Amniotic epithelial cell (primary cell): ENCODE results near the gene TRPV6.

Experiments used
- DNase-seq: peaks from one replicate; pipeline ENCODE4 v3.0.0-alpha.2; 2010; ENCODE audit warnings: low read depth

The TRPV6 gene

DNA sequence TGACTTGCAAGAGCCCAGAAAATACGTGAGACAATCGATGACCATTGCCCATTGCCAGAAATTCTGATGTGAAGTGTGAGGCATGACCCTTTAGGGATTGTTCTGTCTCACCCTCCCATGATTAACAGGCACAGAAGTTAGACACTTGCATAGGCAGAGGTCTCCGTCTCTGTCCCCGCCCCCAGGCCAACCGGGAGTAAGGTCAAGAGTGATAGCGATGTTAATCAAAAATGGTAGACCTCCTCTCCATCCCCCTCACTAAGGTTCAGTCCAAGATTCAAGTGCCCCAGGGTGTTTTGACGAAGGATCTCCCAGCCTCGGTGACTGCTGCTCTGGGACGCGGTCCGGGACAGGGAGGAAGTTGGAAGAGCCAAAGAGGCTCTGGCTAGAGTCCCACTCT, 22.7 kb upstream of the TRPV6 start:
- DNase-seq: no peak

DNA sequence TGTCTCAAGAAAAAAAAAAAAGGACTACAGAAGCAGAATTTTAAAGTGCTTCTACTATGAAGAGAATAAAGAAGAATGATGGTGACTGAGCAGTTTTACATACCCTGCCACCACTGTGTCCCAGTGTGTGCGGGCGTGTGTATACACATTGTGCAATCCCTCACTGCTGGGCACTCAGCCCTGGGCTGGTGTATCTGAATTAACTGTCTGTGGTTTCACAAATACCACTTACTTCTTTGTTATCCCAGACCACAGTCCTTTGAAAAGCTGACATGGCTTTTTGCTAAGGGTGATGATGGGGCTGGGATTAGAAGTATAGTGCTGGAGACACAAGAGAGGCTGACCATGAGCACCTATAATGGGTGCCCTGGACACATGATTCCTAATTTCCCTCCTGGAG, 21.1 kb upstream of the TRPV6 start:
- no peak for DNase-seq

DNA sequence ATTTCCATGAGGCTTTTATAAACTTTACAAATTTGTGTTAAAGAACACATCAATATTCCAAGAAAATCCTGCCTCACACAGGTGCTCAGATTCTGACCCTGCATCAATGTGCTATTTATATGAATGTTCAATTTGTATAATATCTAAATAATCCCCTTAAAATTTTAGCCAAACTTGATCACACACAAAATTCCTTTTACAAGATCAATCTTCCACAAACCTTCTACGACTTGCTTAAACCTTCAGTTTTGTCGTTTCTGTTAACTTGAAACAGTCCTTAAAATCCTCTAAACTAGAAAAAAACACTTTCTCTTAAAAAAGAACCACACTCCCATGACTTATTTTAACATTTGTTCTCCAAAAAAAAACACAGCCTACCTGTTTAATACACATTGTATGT, 20.2 kb upstream of the TRPV6 start:
- DNase-seq: no peak

DNA sequence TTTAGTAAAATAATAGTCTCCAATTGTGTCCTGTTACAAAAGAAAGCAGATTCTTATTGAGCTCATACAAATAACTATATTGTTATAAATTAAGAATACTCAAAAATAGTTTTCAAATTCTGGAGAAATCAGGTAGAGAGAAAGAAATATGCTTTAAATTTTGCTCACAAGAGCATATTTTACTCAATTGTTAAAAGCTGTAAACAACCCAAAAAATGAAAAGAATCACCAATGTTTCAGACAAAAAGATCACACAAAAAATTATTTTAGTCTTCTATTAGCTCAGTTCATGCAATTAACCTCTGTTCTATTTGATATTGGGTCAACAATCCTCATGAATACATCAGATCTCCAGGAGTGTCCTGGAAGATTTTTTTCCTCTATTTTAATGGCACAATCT, 18.6 kb upstream of the TRPV6 start:
- DNase-seq: no peak

DNA sequence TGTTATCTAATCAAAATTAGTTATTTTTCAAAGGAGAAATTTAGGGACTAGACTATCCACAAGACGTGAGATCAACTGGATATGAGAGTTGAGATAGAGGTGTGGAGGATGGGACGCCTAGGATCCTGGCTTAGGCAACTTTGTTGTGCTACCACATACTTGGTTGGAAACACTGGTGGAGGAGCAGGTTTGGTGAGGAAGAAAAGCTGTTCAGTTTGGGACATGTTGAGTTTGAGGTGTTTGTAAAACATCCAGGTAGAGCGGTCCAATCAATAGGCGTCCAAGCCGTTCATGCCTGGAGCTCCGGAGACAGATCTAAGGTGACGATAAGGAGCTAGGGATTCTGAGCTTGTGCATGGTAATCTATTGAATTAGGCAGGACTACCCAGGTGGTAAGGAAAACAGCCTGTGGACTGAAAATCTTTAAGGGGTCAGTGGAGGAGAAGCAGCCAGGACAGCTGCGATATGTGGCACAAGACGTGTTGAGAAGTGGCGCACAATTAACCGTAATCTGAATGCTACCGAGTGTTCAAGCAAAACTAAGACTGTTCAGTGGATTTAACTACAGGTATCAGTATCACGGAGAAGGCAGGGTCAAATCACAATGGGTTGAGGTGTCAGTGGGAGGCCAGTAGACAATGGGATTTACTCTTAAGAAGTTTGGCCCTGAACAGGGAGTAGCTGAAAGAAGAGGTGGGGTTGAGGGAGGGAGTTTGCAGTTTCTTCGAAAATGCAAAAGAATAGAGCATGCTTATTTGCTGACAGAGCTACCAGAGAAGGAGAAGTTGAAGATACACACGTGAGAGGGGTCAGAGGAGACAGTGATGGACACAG, 16.1 kb upstream of the TRPV6 start:
- DNase-seq: no peak

DNA sequence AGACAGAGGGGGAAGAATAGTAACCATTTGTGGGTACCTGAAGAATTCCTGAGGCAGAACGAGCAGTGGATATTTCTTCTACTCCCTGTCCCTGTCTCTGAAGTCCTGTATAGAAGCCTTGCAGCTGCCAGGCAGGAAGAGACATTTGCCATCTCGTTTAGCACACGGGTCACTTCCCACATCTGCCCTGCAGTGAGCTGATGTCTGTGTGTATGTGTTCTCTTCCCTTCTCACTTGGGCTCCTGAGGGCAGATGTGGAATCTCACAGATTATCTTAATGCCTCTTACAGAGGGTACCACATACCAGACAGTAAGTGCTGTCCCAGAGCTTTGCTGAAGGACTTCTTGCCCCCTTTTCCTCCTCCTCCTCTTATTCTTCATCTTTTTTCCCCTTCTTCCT, 14.1 kb upstream of the TRPV6 start:
- no peak for DNase-seq

DNA sequence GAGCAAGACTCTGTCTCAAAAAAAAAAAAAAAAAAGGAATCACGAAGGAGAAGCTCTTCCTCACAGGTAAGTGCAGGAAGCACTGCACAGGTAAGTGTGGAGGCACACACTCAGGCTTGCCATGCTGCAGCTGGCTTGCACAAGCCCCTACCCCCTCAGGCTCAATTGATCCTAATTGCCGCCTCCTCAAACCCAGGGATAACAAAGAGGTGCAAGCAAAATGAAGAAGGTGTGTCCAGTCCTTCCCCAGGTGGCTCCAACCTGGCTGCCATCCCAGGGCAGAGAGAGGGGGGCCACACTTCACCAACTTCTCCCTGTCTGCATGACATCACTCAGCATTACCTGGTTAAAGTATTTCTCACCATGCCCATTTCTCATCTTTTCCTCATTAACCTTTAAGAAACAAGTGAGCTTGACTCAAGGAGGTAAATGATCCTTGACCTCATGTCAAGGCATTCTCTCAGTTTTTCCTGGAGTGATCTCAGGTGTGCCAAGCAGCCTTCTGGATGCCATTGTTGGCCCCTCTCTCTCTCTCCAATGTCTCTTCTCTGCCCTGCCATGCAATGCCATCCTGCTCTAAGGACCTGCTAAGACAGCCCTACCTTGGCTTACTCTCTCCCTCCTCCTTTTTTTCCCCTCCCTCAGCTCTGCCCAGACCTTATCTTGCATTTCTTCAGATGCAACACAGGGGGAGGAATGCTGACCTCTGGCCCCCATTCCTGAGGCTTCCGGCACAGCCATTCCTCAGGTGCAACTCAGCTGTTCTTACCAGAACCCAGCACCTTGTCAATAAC, 13.0 kb upstream of the TRPV6 start:
- no peak for DNase-seq

DNA sequence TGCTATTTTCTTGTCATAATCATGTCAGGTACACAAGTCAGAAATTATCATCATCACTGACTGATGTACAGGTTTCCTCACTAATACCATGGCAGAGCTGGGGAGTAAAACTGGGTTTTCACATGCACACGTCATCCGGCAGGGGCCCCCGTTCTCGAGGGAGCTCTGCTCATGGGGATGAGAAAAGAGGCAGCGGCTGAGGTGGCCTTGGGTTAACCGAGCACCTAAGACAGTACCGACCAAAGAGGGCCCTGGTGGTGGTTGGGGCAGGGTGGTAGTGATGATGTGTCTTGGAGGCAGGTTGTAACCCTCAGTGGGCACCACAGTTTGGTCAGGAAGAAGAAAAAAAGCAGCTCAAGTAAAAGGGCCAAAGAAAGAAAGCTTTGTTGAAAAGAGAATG, 12.1 kb upstream of the TRPV6 start:
- DNase-seq: no peak

DNA sequence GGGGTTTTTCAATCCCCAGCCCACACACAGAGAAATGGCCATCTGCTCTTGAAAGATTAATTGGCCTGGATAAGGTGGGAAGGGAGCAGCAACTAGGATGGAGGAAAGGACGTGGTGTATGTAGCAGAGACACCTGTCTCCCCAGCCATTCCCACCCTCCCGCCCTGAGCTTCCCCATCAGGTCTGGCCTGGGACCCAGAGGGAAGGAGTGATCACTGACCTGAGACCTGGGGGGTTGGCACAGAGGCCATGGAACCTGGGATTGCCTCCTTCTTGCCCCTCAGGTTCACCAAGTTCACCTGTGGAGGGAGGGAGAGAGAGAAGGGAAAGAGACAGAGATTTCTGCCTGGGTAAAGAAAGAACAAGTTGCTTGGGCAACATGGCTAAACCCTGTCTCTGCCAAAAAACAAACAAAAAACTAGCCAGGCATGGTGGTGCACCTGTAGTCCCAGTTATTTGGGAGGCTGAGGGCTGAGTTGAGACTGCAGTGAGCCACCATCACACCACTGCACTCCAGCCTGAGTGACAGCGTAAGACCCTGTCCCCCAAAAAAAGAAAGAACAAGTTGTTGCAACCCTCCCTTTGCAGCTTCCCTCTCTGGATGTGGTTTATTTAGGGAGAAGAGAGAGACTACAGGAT, 11.3 kb upstream of the TRPV6 start:
- no peak for DNase-seq

DNA sequence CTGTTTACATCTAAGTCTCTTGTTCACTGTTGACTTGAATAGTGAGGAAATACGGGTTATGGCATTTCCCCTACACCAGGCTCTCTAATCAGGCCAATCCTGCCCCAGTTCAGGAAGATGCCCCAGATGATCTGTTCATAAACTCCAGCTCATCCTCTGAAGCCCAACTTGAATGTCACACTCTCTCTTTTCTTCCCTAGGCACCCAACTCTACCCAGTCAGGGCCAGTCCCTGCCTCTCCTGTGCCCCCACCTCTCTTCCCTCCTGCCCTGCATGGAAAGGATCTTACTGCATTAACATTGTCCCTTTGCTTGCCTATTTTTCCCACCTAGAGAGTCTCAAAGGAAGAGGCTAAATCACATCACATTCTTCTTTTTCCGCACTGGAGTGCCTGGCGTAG, 10.6 kb upstream of the TRPV6 start:
- no peak for DNase-seq

DNA sequence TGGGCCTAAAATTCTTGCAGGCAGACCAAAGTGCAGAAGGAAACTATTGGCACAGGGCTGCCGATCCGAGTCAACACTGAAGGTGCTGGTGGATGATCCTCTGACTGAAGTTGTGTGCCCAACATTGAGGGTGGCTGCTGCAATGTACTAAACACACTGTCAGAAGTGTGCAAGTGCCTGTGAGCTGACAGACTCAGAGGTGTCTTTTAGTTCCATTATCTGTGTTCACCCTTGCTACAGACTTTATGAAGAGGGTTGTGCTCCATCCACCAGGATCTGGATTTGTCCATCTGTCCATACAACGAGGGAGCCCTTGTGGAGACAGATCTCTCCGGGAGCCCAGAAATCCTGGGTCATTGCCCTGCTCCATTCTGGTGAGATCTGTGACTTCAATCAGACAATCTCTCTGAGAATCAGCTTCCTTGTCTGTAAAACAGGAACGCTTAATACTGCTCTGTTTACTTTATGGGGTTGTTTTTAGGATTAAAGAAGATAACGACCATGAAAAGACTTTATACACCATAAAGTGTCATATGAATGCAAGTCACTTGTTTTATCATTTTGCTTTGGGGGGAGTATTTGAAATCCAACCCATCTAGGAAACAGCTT, 9.5 kb upstream of the TRPV6 start:
- DNase-seq: no peak

DNA sequence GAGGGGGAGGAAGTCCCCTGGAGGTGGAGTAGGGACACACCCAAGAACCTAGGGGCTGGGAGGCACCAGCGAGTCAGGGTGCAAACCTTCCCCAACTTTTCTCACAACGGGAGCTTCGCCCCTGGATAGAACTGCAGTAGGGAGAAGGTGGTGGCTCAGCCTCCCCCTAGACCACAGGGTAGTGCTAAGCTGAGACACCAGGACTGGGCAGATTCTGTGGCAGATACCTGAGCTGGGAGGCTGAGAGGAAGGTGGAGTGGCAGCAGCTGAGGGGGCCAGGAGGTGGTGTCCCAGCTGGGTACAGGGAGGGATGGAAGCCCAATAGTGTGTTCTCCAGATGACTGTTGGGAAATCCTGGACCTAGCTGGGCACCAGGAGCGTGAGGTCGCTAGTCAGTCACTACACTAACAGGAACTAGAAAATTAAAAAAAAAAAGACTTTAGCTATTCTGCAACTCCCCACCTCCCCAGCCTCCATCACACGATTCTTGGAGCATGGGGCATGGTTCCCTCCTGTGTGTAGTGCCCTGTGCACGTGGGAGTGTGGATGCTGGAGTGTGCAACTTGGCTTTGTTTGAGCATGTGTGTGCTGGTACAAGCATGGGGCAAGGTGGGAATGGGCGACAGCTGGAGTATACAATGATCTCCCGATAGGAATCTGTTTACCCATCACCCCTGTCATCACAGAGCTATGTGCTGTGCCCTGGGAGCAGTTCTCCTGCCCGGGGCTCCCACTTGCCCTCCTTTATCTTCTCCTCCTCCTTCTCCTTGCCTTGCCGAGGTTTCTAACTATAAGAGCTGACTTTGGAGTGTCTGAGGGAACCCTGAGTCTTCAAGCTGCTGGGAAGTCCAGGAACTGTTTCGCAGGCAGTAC, 8.8 kb upstream of the TRPV6 start:
- DNase-seq: no peak

DNA sequence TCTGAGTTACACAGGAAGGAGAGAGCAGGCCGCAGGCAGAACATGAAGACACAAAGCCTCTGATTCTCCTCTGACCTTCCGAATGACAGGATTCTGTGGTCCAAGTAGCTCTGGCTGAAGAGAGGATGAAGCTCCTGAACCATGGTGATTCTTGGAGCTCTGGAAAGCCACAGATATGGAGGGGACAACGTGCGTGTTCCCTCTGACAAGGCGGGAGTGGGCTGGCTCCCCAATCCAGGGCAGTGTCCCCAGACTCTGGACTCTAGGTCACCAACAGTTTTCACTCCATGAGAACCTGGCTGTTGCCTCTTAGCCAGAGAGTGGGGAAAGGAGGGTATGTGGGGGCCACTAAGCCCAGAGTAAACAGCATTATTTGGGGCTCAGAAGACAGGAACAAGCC, 7.4 kb upstream of the TRPV6 start:
- DNase-seq: no peak

DNA sequence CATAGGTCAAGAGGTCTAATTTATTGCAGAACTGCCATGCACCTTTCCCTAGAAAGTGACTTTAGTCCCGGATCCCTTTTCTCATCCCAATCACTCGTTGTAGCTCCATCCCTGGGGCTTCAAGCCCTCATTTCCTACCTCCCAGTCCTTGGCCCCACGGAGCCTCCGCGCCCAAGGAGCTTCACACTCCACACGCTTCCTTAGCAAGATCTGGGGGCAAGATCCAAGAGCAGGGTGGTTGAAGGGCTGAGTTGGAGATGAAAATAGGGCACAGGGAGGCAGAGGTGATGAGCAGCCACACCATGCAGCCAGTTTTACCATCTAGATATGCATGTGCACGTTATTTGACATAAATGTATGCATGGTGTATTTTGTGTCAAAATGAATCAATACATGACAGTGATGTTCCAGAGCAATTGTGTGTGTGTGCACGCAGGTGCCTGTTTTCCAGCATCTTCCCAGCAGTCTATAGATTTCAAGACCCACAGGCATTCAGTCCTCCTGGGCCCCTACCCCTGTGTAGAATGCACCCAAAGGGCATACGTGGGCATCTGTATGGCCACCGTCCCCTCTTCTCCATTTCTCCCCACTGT, 6.0 kb upstream of the TRPV6 start:
- DNase-seq: no peak

DNA sequence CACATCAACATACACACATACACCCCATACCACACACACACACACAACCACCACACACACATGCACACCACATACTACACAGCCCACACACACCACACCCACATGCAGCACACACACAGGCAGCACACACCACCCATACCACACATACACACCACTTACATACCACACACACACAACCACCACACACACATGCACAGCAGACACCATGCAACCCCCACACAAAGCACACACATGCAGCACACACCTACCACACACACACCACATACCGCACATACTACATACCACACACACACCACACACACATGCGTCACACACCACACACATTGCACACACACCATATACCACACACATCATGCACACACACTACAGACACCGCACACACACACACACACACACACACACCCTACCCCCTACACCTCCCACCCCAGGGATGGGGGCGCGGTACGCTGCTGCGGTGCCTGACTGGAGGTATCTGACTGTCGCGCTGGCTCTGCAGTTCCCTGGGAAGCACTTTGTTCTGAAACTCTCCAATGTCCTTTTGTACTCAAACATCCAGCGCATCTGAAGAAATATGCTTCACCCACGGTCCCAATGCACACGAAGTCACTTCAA, 5.4 kb upstream of the TRPV6 start:
- DNase-seq: no peak

DNA sequence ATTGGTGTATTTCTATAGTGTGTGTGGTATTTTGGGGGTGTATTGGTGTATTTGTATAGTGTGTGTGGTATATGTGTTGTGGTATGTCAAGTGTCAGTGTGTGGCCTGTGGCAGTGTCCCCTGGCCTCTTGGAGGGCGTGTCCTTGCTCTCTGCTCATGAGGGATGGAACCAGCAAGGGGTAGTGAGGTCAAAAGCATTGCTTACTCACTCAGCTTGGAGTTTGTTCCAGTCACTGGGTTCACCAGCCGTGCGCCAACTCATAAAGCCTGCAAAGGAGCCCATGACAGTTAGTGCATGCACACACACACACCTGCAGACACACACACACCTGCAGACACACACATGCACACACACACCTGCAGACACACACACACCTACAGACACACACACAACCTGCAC, 4.3 kb upstream of the TRPV6 start:
- DNase-seq: no peak

DNA sequence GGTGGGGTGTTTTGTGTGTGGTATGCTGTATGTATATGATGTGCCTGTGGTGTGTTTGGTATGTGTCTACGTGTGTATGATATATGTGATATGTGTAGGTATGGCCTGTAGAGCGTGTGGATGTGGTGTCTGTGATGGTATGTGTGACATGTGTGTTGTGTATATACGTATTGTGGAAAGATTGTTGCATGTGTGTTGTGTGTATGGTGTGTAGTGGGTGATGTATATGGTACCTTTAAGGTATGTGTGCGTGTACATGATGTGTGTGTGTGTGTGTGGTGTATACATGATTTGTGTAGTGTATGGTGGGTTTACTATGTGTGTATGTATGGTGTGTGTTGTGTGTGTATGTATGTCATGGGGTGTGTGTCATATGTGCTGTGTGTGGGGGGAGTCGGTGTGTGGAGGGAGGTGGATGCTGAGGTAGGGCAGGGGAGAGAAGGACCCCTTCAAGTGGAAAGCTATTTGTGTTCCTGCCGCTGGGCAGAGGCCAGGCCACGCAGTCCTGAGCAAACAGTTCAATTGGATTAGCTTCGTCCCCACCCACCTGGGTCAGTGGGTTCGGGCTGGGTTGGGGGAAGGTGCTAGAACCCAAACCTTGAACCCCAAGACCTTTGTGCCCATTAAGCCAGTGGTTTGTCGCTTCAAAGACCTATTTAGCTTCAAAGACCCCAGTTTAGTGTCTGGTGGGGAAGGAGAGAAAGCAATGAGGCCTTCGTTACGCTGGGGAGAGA, 1.9 kb upstream of the TRPV6 start:
- DNase-seq: no peak

DNA sequence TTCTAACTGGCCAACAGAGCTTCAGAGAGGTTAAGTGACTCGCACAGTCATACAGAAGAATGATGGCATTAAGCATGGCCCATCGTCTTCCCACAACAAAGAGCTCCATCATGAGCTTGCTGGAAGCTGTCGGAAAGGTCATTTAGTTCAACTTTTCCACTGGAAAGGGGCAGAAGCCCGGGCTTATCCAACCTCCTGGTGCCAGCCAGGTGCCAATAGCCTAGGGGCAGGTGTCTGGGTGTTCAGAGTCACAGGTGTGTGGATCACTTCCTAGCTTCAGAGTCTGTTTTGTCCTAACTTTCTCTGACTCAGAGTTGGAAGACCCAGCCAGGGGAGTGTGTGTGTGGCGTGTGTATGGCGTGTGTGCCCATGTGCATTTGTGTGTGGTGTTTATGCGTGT, 1.3 kb upstream of the TRPV6 start:
- no peak for DNase-seq

DNA sequence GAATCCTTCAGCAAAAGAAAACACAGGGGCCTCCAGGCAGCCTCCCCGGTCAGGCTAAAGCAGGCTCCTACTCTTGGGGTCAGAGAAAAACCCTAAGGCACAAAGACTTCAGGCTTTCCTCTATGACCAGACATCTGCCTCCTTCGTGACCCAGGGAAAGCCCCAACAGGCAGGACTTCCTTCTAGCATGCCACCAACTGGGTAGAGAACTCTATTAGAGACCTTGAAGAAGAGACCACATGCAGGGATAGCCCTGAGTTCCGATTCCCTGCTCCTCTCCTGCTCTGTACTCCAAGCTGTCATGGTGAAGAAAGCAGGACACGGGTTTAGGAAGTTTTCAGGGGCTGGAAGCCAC, 1.3 kb downstream of the TRPV6 start:
- DNase-seq: no peak

DNA sequence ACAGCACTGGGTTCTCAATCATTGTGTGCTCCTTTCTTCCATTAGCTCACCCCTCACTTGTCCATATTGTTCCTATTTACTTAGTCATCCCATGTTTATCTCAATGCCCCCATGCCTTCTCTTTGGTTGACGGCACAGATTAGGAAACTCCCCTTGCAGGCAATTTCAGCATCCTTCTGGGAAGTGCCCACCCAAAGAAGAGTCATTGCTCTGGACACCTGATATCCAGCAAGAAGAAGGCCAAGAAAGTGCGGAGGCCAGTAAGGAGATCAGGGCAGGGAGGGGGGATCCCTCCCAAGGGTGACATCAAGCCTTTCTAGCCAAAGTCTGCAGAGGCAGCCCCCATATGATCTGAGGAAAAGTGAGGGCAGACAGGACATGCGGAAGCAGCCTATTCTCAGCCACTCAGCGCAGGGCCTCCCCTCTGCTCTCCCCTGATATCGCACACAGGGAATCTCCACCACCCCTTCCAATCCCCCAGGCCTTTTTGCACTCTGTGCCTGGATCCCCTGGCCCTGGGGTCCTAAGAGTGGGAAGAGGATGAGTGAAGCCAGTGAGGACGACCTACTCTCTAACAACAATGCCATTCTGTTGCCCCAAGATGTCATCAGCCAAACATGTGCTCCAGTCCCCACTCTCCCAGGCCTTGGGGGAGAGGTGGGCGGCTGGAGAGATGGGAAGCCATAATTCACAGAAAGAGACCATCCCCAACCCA, 1.8 kb downstream of the TRPV6 start:
- no peak for DNase-seq
